HG03196 (cell line): Measurements from ENCODE around the gene ADGRG1.
"Not testable (repeated sequence)": the region's sequence is repeated elsewhere in the genome, so short reads cannot be mapped to it uniquely, and the experiment has no call there.

Experiments
- ATAC-seq: cut with Tn5 transposase; IDR thresholded peaks from one replicate; pipeline ENCODE4 v1.9.1; 2021; ENCODE audit not compliant: unreplicated experiment

The ADGRG1 gene

GRCh38 chr16:57666353-57667047 is 38.1 kb downstream of the ADGRG1 start:
- no peak for ATAC-seq

- no peak for ATAC-seq
Observed at GRCh38 chr16:57667048-57667525, 38.7 kb downstream of the ADGRG1 start.

- ATAC-seq = no peak
Observed at GRCh38 chr16:57667526-57668262, 39.3 kb downstream of the ADGRG1 start.

- ATAC-seq = no peak
Observed at GRCh38 chr16:57668263-57668571, 39.8 kb downstream of the ADGRG1 start, which contains the start of gene ADGRG3. Gene ADGRG3, plus strand, starts transcription at chr16:57668306. Its CDS starts 42 bp downstream, at chr16:57668348.

- ATAC-seq = no peak
Observed at GRCh38 chr16:57668630-57669475, 40.4 kb downstream of the ADGRG1 start.

GRCh38 chr16:57669476-57670162 is 41.2 kb downstream of the ADGRG1 start:
- no peak for ATAC-seq

- ATAC-seq = no peak
Observed at GRCh38 chr16:57670196-57670595, 41.8 kb downstream of the ADGRG1 start.

- ATAC-seq = not testable (repeated sequence)
Observed at GRCh38 chr16:57671451-57671850, 43.0 kb downstream of the ADGRG1 start.

GRCh38 chr16:57672416-57672815 is 44.0 kb downstream of the ADGRG1 start:
- no peak for ATAC-seq

- no peak for ATAC-seq
Observed at GRCh38 chr16:57672824-57673223, 44.4 kb downstream of the ADGRG1 start.

- ATAC-seq = no peak
Observed at GRCh38 chr16:57675741-57676551, 47.5 kb downstream of the ADGRG1 start.

- no peak for ATAC-seq
Observed at GRCh38 chr16:57676553-57677085, 48.2 kb downstream of the ADGRG1 start.

GRCh38 chr16:57677622-57678369 is 49.4 kb downstream of the ADGRG1 start:
- ATAC-seq = no peak

- no peak for ATAC-seq
Observed at GRCh38 chr16:57679016-57679415, 50.6 kb downstream of the ADGRG1 start.

- no peak for ATAC-seq
Observed at GRCh38 chr16:57679767-57680482, 51.5 kb downstream of the ADGRG1 start.

- no peak for ATAC-seq
Observed at GRCh38 chr16:57680842-57681375, 52.5 kb downstream of the ADGRG1 start.

- ATAC-seq = no peak
Observed at GRCh38 chr16:57681950-57682728, 53.7 kb downstream of the ADGRG1 start.
